Measurements from ENCODE around the gene TMEM255B. TPM values are rescaled to one million over a fixed set of nuclear protein-coding genes. Genes with fewer than 3 reads are reported as not detected.

TMEM255B gene
- total and polyA plus RNA-seq, 11 donors, result 1.4 to 20.3 (median 4.4) TPM

DNA sequence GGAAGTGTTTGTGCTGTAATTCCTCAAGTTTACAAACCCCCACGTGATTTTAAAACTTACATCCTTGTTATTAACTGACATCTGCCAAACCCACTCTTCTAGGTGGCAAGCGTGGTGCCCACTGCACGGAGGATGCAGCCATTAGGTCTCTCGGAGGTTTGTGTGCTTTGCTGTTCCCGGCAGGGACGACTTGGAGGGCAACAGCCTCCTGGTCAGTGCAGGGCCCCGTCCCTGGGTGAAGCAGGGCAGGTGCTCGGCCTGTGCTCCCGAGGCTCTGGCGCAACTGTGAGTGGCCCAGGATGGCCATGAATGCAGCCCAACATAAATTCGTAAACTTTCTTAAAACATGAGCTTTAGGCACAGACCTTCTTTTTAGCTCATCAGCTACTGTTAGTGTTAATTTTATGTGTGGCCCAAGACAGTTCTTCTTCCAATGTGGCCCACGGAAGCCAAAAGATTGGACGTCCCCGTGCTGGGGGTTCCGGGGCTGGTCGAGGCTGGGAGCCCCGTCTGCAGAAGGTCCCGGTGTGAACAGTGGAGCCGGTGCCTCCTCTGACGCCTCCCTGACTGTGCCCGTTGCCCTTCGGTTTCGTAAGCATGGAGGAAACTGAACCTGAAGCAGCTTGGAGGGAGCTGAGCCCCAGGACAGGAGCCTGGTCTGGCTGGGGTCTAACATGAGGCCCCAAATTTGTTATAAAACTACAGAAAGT, 93.0 kb downstream of the TMEM255B start:
- Histone ChIP-seq H3K27me3 (no peaks in the 10 kb centered on the region), H3K36me3 (peaks cover 0 to 27% (median 5%) of the 10 kb centered on the region in 9 donors), H3K9me3 (no peaks in the 10 kb centered on the region), H3K4me3 (no peak overlapping the region), H3K4me1 (peaks cover 19 to 92% (median 74%) of the 10 kb centered on the region in 12 donors), H3K27ac (peak overlapping the region in 3 of 12 donors; percentile 50 to 75 (median 67))
- ATAC-seq (no peak), DNase-seq (peak in 1 of 5 donors; percentile 15)
- intact Hi-C loops (cut with DNase I), result no loop called here
- 78 to 83% (median 81%) methylated on average over 22 to 23 of the region's 23 CpGs for WGBS, 4 donors
- TF ChIP-seq, protein P1, sequence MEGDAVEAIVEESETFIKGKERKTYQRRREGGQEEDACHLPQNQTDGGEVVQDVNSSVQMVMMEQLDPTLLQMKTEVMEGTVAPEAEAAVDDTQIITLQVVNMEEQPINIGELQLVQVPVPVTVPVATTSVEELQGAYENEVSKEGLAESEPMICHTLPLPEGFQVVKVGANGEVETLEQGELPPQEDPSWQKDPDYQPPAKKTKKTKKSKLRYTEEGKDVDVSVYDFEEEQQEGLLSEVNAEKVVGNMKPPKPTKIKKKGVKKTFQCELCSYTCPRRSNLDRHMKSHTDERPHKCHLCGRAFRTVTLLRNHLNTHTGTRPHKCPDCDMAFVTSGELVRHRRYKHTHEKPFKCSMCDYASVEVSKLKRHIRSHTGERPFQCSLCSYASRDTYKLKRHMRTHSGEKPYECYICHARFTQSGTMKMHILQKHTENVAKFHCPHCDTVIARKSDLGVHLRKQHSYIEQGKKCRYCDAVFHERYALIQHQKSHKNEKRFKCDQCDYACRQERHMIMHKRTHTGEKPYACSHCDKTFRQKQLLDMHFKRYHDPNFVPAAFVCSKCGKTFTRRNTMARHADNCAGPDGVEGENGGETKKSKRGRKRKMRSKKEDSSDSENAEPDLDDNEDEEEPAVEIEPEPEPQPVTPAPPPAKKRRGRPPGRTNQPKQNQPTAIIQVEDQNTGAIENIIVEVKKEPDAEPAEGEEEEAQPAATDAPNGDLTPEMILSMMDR (IDR thresholded peaks at IDR 0.05), result no peak
- TF ChIP-seq POLR2A (IDR thresholded peaks at IDR 0.05), result no peak

DNA sequence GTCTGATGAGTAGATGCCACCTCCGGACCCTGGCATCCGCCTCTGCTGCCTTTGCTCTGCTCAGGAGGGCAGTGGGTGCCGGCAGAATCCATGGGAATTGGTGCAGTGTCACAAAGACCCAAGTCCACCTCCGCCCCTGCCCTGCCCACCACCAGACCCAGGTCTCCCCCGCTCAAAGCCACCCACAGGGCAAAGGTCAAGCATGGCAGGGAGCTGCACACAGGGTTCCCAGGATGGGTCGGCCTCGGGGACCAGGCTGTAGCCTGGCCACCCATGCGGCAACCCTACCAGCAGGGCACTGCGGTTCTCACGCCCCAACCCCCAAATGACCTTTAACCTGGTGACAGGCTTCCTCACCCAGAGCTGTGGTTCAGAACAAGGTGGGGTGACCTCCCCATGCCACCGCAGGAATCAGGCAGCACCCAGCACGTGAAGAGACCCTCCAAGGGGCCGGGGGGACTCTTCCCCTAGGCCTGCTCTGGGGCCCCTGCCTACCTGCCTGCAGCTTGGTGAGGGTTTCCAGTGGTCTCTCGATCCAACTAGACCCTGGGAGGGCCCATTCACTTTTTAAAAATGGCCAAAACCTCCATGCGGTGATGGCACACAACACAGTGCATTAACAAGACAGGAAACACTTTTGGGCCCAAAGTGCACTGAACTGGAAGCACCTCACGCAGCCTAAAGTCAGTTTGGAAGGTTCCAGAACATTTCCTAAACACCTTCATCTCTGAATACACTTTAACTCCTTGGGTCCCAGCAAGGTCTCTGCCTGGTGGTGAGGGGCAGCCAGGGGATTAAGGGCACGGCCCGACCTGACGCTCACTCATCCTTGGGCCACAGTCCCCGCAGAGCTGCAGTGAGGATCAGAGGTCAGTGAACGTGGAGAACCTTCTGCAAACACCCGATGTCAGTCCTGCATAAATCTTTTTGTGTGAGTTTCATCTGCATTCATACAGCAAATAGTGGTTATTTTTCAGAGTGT, 93.8 kb downstream of the TMEM255B start:
- intact Hi-C loops (cut with DNase I), result no loop called here

DNA sequence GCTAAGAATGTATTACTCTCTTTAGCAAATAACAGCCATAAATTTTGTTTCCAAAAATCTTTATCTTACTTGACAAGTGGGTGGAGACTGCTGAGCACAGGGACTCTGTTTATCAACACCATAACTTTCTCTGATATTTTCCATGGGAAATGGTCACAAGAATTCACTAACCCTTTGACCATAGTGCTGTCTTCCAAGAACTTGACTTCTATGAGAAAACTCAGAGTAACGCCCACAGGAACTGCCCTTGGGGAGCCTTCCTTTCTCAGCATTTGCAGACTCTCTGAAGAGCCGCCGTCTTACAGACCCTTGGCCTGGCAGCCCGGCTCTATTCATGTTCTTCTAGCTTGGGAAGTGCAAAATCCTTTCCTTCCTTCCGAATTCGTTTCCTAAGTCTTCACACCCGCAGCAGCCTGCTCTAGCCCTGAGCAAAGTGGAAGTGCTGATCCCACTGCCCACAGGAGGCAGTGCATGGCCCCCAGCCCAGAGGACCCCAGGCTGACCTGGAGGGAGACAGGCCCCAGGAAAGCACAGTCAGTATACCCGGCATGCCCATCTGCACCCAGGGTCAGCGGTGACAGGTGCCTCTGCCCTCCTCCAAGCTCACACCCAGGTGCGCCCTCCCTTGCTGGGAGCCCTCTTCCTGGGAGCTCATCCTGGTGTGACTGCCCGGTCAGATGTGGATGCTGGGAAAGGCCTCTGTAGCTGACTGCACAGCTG, 94.7 kb downstream of the TMEM255B start:
- WGBS, 4 donors, result 31 to 41% (median 39%) methylated on average over 10 to 11 of the region's 11 CpGs
- H3K4me3 ChIP-seq, result peak overlapping the region in 2 of 12 donors; percentile 1 to 2
- H3K4me1 ChIP-seq, result peaks cover 19 to 88% (median 72%) of the 10 kb centered on the region in 12 donors

More for the DNA sequence above, 93.8 kb downstream of the TMEM255B start:
- 75 to 81% (median 79%) methylated on average over 18 to 22 of the region's 22 CpGs for WGBS, 4 donors
- no peaks in the 10 kb centered on the region for H3K9me3 ChIP-seq
- peaks cover 0 to 18% (median 0%) of the 10 kb centered on the region in 9 donors for H3K36me3 ChIP-seq
- DNase-seq, result peak in 2 of 5 donors; percentile 16 to 61
- no peaks in the 10 kb centered on the region for H3K27me3 ChIP-seq
- H3K27ac ChIP-seq, result peak overlapping the region in 10 of 12 donors; percentile 17 to 78 (median 50)
- peaks cover 19 to 92% (median 77%) of the 10 kb centered on the region in 12 donors for H3K4me1 ChIP-seq
- TF ChIP-seq POLR2A (IDR thresholded peaks at IDR 0.05), result no peak
- TF ChIP-seq, protein P1 (IDR thresholded peaks at IDR 0.05), result no peak
- no peak for ATAC-seq
- H3K4me3 ChIP-seq, result no peak overlapping the region

More for the DNA sequence above, 94.7 kb downstream of the TMEM255B start:
- ATAC-seq (peak in 3 of 4 donors; percentile 10 to 59 (median 25)), DNase-seq (peak in 4 of 5 donors; percentile 56 to 73 (median 62))
- no peaks in the 10 kb centered on the region for H3K27me3 ChIP-seq
- TF ChIP-seq, protein P1 (IDR thresholded peaks at IDR 0.05), result no peak
- TF ChIP-seq POLR2A (IDR thresholded peaks at IDR 0.05), result no peak
- peaks cover 0 to 14% (median 0%) of the 10 kb centered on the region in 9 donors for H3K36me3 ChIP-seq
- peak overlapping the region in 10 of 12 donors; percentile 41 to 78 (median 50) for H3K27ac ChIP-seq
- no peaks in the 10 kb centered on the region for H3K9me3 ChIP-seq
- intact Hi-C loops (cut with DNase I), result no loop called here
